ENCODE data around the gene MR1.

DNA sequence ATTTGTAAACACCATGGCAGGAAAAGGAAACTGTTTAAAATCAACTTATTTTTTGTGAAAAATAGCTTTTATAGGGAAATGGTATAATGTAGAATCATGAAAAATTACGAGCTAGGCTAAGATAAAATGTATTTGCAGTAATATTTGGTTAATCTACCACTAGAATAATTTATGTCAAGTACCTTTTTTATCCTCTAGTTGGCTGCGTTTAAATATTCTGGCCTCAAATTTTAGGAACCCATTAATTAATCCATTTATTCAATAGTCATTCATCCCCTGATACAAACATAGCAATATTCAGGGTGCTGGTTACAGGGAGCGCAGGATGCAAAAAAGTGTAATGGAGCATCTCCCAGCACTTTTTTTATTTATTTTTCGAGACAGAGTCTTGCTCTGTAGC lies 46.1 kb downstream of the MR1 start:
- no peak for TF ChIP-seq POLR2A (IDR thresholded peaks at IDR 0.05; ENCODE audit: low read length)
- TF ChIP-seq GATA1 (IDR thresholded peaks at IDR 0.05; ENCODE audit: low read depth, low read length) = no peak

Data from erythroblast (primary cell).